ENCODE measurements around the gene SEBOX. TPM values are rescaled to one million over a fixed set of nuclear protein-coding genes. Genes with fewer than 3 reads are reported as not detected.

SEBOX gene
- total RNA-seq, 1 donor from 2014 or later: not detected

DNA sequence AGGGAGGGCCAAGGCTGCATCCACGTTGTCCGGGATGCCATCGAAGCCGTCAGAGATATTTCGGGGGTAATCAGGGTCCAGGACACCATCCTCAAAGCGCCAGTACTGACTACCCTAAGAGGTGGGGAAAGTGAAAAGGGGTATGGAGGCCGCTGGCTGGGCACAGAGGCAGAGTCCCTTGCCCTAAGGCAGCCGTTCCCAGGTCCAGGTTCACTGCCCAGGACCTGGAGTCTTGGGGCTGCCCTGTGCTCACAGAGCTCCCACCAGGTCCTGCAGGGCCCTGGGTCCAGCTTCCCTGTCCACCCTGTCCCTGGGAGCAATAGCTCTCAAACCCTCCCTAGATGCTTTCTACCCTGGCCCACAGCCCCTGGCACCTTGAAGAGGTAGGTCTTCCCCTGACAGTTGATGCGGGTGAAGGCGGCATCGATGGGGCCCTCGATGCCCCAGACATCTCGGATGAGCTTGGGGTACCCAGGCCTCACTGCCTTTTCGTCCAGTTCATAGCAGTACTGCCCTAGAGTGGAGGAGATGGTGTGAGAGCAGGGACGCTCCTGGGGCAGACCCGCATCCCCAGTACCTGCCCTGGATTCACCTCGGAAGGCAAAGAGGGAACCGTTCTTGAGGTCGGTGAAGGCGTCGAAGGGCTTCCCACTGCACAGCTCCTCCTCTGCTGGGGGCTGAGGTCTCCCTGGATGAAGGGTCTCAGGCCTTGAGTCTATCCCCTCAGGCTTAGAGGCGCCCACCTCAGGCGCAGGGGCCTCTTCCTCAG is 4.1 kb upstream of the SEBOX start:
- H3K4me2 ChIP-seq (ENCODE audit: low read length): no peak overlapping the region
- peaks cover 15% of the 10 kb centered on the region for H3K4me1 Mint-ChIP-seq (ENCODE audit: low read depth, unreplicated experiment)
- H3K27ac ChIP-seq (ENCODE audit: low read depth, low read length): no peak overlapping the region
- peak overlapping the region; percentile 14 for H3K27ac Mint-ChIP-seq (ENCODE audit: unreplicated experiment)
- H2AFZ ChIP-seq (ENCODE audit: low read depth, low read length): no peak overlapping the region
- peaks cover 19% of the 10 kb centered on the region for H4K20me1 ChIP-seq (ENCODE audit: insufficient read depth, low read length)
- no peak overlapping the region for H3K4me3 Mint-ChIP-seq (ENCODE audit: unreplicated experiment)
- FAIRE-seq (no peak), DNase-seq (ENCODE audit: low read depth) (no peak)
- no peak overlapping the region for H3K4me3 ChIP-seq (ENCODE audit: insufficient read depth, low read depth, low read length)
- no peaks in the 10 kb centered on the region for H3K9me3 Mint-ChIP-seq (ENCODE audit: unreplicated experiment)
- no peaks in the 10 kb centered on the region for H3K27me3 ChIP-seq (ENCODE audit: insufficient read depth, low read length)
- TF ChIP-seq EZH2 (IDR thresholded peaks at IDR 0.05; ENCODE audit: insufficient read depth, low read length): no peak
- no peak for TF ChIP-seq CTCF (IDR thresholded peaks at IDR 0.05; ENCODE audit: insufficient read depth, low read depth, low read length)
- no peak overlapping the region for H3K9ac ChIP-seq (ENCODE audit: low read length)
- H3K36me3 ChIP-seq (ENCODE audit: insufficient read depth, low read length): no peaks in the 10 kb centered on the region
- H3K4me1 ChIP-seq (ENCODE audit: insufficient read depth, low read length): peaks cover 21% of the 10 kb centered on the region
- H3K9me3 ChIP-seq (ENCODE audit: insufficient read depth, low read depth, low read length): no peaks in the 10 kb centered on the region
- peaks cover 6% of the 10 kb centered on the region for H3K79me2 ChIP-seq (ENCODE audit: insufficient read depth, low read length)
- H3K27me3 Mint-ChIP-seq (ENCODE audit: low read depth, unreplicated experiment): peaks cover 9% of the 10 kb centered on the region
- peaks cover 7% of the 10 kb centered on the region for H3K36me3 Mint-ChIP-seq (ENCODE audit: low read depth, unreplicated experiment)

DNA sequence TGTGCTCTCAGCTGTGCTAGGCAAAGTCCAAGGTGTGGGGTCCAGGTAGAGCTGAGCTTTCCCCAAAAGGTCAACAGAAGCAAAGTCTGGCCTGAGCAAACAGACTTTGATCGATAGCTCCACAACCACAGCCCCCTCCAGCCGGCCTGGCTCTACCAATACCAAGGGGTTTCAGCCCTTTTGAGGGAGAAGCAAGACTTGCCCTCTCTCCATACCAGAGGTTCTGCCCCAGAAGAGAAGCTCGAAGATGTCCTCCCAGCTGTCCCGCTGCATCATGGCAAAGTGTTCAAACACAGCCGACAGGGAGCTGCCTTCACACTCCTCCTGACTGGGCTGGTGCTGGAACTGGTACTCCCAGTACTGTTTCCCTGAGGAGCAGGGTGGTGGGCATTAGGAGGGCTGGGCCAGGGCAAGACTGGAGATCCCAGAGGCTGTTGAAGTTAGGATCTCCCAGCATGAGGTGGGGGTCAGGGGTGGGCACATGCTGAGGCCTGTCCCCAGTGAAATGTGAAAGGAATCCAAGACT is 3.4 kb upstream of the SEBOX start:
- H3K36me3 ChIP-seq (ENCODE audit: insufficient read depth, low read length): no peaks in the 10 kb centered on the region
- no peak overlapping the region for H3K9ac ChIP-seq (ENCODE audit: low read length)
- Mint-ChIP-seq H3K27me3 (ENCODE audit: low read depth, unreplicated experiment) (peaks cover 3% of the 10 kb centered on the region), H3K4me3 (ENCODE audit: unreplicated experiment) (no peak overlapping the region), H3K4me1 (ENCODE audit: low read depth, unreplicated experiment) (peaks cover 12% of the 10 kb centered on the region), H3K36me3 (ENCODE audit: low read depth, unreplicated experiment) (peaks cover 3% of the 10 kb centered on the region), H3K9me3 (ENCODE audit: unreplicated experiment) (no peaks in the 10 kb centered on the region), H3K27ac (ENCODE audit: unreplicated experiment) (no peak overlapping the region)
- H3K4me1 ChIP-seq (ENCODE audit: insufficient read depth, low read length): peaks cover 21% of the 10 kb centered on the region
- H3K9me3 ChIP-seq (ENCODE audit: insufficient read depth, low read depth, low read length): no peaks in the 10 kb centered on the region
- H3K27me3 ChIP-seq (ENCODE audit: insufficient read depth, low read length): no peaks in the 10 kb centered on the region
- peaks cover 12% of the 10 kb centered on the region for H4K20me1 ChIP-seq (ENCODE audit: insufficient read depth, low read length)
- DNase-seq (ENCODE audit: low read depth): no peak
- FAIRE-seq: no peak
- H3K4me3 ChIP-seq (ENCODE audit: insufficient read depth, low read depth, low read length): no peak overlapping the region
- no peak overlapping the region for H3K27ac ChIP-seq (ENCODE audit: low read depth, low read length)
- no peak overlapping the region for H3K4me2 ChIP-seq (ENCODE audit: low read length)
- no peak for TF ChIP-seq EZH2 (IDR thresholded peaks at IDR 0.05; ENCODE audit: insufficient read depth, low read length)
- no peak for TF ChIP-seq CTCF (IDR thresholded peaks at IDR 0.05; ENCODE audit: insufficient read depth, low read depth, low read length)
- H2AFZ ChIP-seq (ENCODE audit: low read depth, low read length): no peak overlapping the region
- peaks cover 6% of the 10 kb centered on the region for H3K79me2 ChIP-seq (ENCODE audit: insufficient read depth, low read length)

All from astrocyte (in vitro differentiated cells and primary cell).